Measurements from ENCODE around the gene NOMO2. TPM values are rescaled to one million over a fixed set of nuclear protein-coding genes. Genes with fewer than 3 reads are reported as not detected.
"Not testable (repeated sequence)": the region's sequence is repeated elsewhere in the genome, so short reads cannot be mapped to it uniquely, and the experiment has no call there.

NOMO2 gene, protein sequence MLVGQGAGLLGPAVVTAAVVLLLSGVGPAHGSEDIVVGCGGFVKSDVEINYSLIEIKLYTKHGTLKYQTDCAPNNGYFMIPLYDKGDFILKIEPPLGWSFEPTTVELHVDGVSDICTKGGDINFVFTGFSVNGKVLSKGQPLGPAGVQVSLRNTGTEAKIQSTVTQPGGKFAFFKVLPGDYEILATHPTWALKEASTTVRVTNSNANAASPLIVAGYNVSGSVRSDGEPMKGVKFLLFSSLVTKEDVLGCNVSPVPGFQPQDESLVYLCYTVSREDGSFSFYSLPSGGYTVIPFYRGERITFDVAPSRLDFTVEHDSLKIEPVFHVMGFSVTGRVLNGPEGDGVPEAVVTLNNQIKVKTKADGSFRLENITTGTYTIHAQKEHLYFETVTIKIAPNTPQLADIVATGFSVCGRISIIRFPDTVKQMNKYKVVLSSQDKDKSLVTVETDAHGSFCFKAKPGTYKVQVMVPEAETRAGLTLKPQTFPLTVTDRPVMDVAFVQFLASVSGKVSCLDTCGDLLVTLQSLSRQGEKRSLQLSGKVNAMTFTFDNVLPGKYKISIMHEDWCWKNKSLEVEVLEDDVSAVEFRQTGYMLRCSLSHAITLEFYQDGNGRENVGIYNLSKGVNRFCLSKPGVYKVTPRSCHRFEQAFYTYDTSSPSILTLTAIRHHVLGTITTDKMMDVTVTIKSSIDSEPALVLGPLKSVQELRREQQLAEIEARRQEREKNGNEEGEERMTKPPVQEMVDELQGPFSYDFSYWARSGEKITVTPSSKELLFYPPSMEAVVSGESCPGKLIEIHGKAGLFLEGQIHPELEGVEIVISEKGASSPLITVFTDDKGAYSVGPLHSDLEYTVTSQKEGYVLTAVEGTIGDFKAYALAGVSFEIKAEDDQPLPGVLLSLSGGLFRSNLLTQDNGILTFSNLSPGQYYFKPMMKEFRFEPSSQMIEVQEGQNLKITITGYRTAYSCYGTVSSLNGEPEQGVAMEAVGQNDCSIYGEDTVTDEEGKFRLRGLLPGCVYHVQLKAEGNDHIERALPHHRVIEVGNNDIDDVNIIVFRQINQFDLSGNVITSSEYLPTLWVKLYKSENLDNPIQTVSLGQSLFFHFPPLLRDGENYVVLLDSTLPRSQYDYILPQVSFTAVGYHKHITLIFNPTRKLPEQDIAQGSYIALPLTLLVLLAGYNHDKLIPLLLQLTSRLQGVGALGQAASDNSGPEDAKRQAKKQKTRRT
- total RNA-seq = 10 to 100 TPM; 65.0 to 83.4 TPM

- Mint-ChIP-seq H3K4me3 (peak within 1 kb of the TSS; percentile 68), H3K4me1 (peaks cover 12% of the 10 kb centered on the region)
- ATAC-seq = peak; percentile 96
- H3K36me3 Mint-ChIP-seq (ENCODE audit: low read depth); POLR2A ChIA-PET; H3K27me3 Mint-ChIP-seq; CTCF ChIA-PET; H3K27ac Mint-ChIP-seq; intact Hi-C loops (cut with DNase I, micrococcal nuclease); H3K9me3 Mint-ChIP-seq (ENCODE audit: low read depth): not testable (repeated sequence)
- DNase-seq = peak; percentile 94
These were observed at the start of gene NOMO2 for GRCh38 chr16:18561727-18562314. TSS of gene NOMO2 (minus strand) at chr16:18562097. CDS start at chr16:18562040, 57 bp downstream.

- intact Hi-C loops (cut with DNase I, micrococcal nuclease); CTCF ChIA-PET: not testable (repeated sequence)
These were observed 48.4 kb upstream of the NOMO2 start for GRCh38 chr16:18610147-18610803.

DNA sequence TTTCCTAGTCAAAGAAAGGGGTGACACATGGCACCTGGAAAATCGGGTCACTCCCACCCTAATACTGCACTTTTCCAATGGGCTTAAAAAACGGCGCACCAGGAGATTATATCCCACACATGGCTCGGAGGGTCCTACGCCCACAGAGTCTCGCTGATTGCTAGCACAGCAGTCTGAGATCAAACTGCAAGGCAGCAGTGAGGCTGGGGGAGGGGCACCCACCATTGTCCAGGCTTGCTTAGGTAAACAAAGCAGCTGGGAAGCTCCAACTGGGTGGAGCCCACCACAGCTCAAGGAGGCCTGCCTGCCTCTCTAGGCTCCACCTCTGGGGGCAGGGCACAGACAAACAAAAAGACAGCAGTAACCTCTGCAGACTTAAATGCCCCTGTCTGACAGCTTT lies 46.4 kb upstream of the NOMO2 start:
- H3K27ac Mint-ChIP-seq; intact Hi-C loops (cut with DNase I, micrococcal nuclease); CTCF ChIA-PET; H3K4me1 Mint-ChIP-seq; H3K4me3 Mint-ChIP-seq; POLR2A ChIA-PET; H3K36me3 Mint-ChIP-seq (ENCODE audit: low read depth); H3K27me3 Mint-ChIP-seq; DNase-seq; H3K9me3 Mint-ChIP-seq (ENCODE audit: low read depth); ATAC-seq: not testable (repeated sequence)

More at GRCh38 chr16:18610147-18610803, 48.4 kb upstream of the NOMO2 start:
- H3K27me3 Mint-ChIP-seq; H3K4me3 Mint-ChIP-seq; H3K9me3 Mint-ChIP-seq (ENCODE audit: low read depth); DNase-seq; H3K27ac Mint-ChIP-seq; POLR2A ChIA-PET; H3K4me1 Mint-ChIP-seq; H3K36me3 Mint-ChIP-seq (ENCODE audit: low read depth); ATAC-seq: not testable (repeated sequence)

- POLR2A ChIA-PET; DNase-seq; CTCF ChIA-PET; H3K4me1 Mint-ChIP-seq; intact Hi-C loops (cut with DNase I, micrococcal nuclease); H3K27ac Mint-ChIP-seq; H3K36me3 Mint-ChIP-seq (ENCODE audit: low read depth); H3K4me3 Mint-ChIP-seq; H3K27me3 Mint-ChIP-seq; H3K9me3 Mint-ChIP-seq (ENCODE audit: low read depth); ATAC-seq: not testable (repeated sequence)
These were observed 41.8 kb upstream of the NOMO2 start for GRCh38 chr16:18603572-18604246.

DNA sequence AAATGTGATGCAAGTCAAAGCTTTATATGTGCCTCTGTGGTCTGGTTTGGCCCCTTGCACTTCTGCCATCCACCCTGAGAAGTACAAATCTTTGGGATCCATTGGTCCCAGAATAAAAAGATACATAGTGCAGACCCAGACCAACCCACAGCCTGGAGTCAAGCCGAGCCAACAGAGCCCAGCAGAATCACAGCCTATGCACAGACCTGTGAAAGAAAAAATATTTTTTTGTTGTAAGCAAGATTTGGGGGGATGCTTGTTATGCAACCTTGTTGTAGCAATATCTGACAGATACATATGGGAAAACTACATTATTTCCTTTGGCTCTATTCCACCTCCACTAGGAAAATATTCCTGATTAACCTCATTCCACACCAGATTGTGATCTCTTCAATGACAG lies 36.7 kb upstream of the NOMO2 start:
- POLR2A ChIA-PET = not testable (repeated sequence)

DNA sequence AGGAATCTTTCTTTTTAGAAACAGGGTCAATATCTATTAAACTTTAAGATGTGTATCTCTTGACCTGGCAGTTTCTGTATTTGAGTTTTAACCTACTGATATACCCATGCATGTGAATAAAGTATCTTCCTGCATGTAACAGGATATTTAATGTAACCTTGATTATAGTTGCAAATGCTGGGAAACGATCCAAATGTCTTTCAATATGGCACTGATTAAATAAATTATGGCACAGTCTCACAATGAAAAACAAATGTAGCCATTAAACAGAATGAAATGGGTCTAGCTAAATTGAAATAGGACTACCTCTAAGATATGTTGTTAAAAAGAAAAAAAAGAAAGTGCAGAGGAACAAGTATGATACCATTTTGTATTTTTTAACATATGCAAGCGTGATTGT lies 35.8 kb upstream of the NOMO2 start:
- H3K9me3 Mint-ChIP-seq (ENCODE audit: low read depth); DNase-seq; H3K27ac Mint-ChIP-seq; POLR2A ChIA-PET; ATAC-seq; intact Hi-C loops (cut with DNase I, micrococcal nuclease); H3K36me3 Mint-ChIP-seq (ENCODE audit: low read depth); CTCF ChIA-PET; H3K4me1 Mint-ChIP-seq; H3K27me3 Mint-ChIP-seq; H3K4me3 Mint-ChIP-seq: not testable (repeated sequence)

More for the DNA sequence above, 36.7 kb upstream of the NOMO2 start:
- H3K27me3 Mint-ChIP-seq; H3K4me1 Mint-ChIP-seq; H3K27ac Mint-ChIP-seq; CTCF ChIA-PET; ATAC-seq; H3K9me3 Mint-ChIP-seq (ENCODE audit: low read depth); H3K36me3 Mint-ChIP-seq (ENCODE audit: low read depth); intact Hi-C loops (cut with DNase I, micrococcal nuclease); DNase-seq; H3K4me3 Mint-ChIP-seq: not testable (repeated sequence)

- intact Hi-C loops (cut with DNase I, micrococcal nuclease); POLR2A ChIA-PET; H3K27ac Mint-ChIP-seq; H3K36me3 Mint-ChIP-seq (ENCODE audit: low read depth); ATAC-seq; H3K9me3 Mint-ChIP-seq (ENCODE audit: low read depth); DNase-seq; H3K4me1 Mint-ChIP-seq; H3K27me3 Mint-ChIP-seq; H3K4me3 Mint-ChIP-seq; CTCF ChIA-PET: not testable (repeated sequence)
These were observed 35.4 kb upstream of the NOMO2 start for GRCh38 chr16:18597319-18597718.

DNA sequence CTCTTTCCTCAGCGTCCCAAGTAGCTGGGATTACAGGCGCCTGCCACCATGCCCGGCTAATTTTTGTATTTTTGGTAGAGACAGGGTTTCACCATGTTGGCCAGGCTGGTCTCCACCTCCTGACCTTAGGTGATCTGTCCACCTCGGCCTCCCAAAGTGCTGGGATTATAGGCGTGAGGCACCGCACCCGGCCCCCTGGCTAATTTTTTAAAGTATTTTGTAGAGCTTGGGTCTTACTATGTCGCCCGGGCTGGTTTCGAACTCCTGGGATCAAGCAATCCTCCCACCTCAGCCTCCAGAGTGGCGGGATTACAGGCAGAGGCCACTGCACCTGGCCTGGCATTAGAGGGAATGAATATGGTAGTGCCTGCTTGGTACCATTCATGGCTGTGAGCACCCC lies 33.9 kb upstream of the NOMO2 start:
- DNase-seq; POLR2A ChIA-PET; H3K27me3 Mint-ChIP-seq; H3K27ac Mint-ChIP-seq; H3K36me3 Mint-ChIP-seq (ENCODE audit: low read depth); ATAC-seq; H3K4me1 Mint-ChIP-seq; H3K4me3 Mint-ChIP-seq; CTCF ChIA-PET; intact Hi-C loops (cut with DNase I, micrococcal nuclease); H3K9me3 Mint-ChIP-seq (ENCODE audit: low read depth): not testable (repeated sequence)

- CTCF ChIA-PET; H3K27ac Mint-ChIP-seq; H3K4me1 Mint-ChIP-seq; intact Hi-C loops (cut with DNase I, micrococcal nuclease); H3K9me3 Mint-ChIP-seq (ENCODE audit: low read depth); H3K36me3 Mint-ChIP-seq (ENCODE audit: low read depth); H3K27me3 Mint-ChIP-seq; POLR2A ChIA-PET; H3K4me3 Mint-ChIP-seq: not testable (repeated sequence)
- peak; percentile 65 for ATAC-seq
- peak; percentile 21 for DNase-seq
These were observed 33.0 kb upstream of the NOMO2 start for GRCh38 chr16:18594880-18595279.

DNA sequence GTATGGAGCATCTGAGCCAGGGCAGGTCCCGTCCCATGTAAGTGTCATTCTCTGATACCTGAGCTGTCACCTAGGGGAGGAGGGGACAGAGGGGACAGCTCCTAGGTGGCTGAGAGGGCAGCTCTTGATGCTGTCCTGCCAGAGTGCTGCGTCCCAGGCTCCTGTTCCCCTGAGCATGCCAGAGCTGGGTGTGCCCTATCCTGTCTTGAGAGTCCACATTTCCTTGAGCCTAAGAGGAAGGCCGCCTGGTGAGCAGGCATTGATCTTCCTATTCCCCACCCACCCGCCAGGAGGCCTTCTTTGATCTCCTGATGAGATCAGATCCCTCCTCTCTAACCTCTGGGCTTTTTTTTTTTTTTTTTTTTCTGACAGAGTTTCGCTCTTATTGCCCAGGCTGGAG lies 32.0 kb upstream of the NOMO2 start:
- POLR2A ChIA-PET; H3K27me3 Mint-ChIP-seq; CTCF ChIA-PET; intact Hi-C loops (cut with DNase I, micrococcal nuclease); H3K9me3 Mint-ChIP-seq (ENCODE audit: low read depth); H3K27ac Mint-ChIP-seq; DNase-seq; ATAC-seq; H3K4me1 Mint-ChIP-seq; H3K4me3 Mint-ChIP-seq; H3K36me3 Mint-ChIP-seq (ENCODE audit: low read depth): not testable (repeated sequence)

Data from activated CD4-positive, alpha-beta T cell treated with anti-CD3 and anti-CD28 coated beads for 36 hours (primary cell).